ENCODE results near the gene ANKS1B.

DNA sequence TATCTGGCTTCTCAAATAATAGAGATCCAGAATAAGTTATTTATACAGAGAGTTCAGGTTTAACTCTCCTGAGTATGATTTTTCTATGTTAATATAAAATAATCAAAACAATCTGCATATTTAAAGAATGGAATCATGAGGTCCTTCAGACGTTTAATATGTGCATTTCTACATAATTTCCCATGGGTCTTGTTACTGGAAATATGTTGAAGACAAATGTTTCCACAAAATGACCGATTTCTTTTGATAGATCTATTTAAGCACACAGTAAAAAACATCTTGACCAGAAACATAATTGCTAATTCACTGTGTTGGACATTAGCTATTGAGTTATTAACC is 957.7 kb downstream of the ANKS1B start:
- no peak for TF ChIP-seq POLR2A (IDR thresholded peaks at IDR 0.05)
- TF ChIP-seq, protein P1, sequence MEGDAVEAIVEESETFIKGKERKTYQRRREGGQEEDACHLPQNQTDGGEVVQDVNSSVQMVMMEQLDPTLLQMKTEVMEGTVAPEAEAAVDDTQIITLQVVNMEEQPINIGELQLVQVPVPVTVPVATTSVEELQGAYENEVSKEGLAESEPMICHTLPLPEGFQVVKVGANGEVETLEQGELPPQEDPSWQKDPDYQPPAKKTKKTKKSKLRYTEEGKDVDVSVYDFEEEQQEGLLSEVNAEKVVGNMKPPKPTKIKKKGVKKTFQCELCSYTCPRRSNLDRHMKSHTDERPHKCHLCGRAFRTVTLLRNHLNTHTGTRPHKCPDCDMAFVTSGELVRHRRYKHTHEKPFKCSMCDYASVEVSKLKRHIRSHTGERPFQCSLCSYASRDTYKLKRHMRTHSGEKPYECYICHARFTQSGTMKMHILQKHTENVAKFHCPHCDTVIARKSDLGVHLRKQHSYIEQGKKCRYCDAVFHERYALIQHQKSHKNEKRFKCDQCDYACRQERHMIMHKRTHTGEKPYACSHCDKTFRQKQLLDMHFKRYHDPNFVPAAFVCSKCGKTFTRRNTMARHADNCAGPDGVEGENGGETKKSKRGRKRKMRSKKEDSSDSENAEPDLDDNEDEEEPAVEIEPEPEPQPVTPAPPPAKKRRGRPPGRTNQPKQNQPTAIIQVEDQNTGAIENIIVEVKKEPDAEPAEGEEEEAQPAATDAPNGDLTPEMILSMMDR (IDR thresholded peaks at IDR 0.05), result no peak

All from thyroid gland (tissue), 4 donors.